Activated CD8-positive, alpha-beta T cell treated with anti-CD3 and anti-CD28 coated beads for 36 hours (primary cell): ENCODE data around the gene LAMA4. TPM values are rescaled to one million over a fixed set of nuclear protein-coding genes. Genes with fewer than 3 reads are reported as not detected.

ENCODE experiments used
- ATAC-seq: fragments of 200-7000 bp; cut with Tn5 transposase; one replicate; pipeline ENCODE4 v1.10.0; 2021; ENCODE audit warnings: mild to moderate bottlenecking, moderate library complexity
- CTCF ChIA-PET: fragments of 350-600 bp; sonication (Branson Sonifier 250); formaldehyde crosslinking; loops from one replicate; lab custom pipeline; 2021; ENCODE audit warnings: antibody characterized with exemption; lab: Charles Lee
- POLR2A ChIA-PET: fragments of 350-600 bp; sonication (Branson Sonifier 250); formaldehyde crosslinking; loops from one replicate; lab custom pipeline; 2021; ENCODE audit warnings: antibody characterized with exemption; lab: Charles Lee
- DNase-seq: peaks from one replicate; pipeline ENCODE4 v3.0.0-alpha.2; 2020
- H3K27ac Mint-ChIP-seq: one replicate; pipeline ENCODE4 v1.8.0; 2021; ENCODE audit warnings: mild to moderate bottlenecking, mixed read lengths
- H3K27me3 Mint-ChIP-seq: one replicate; pipeline ENCODE4 v1.8.0; 2021; ENCODE audit warnings: mixed read lengths
- H3K36me3 Mint-ChIP-seq: one replicate; pipeline ENCODE4 v1.8.0; 2021; ENCODE audit warnings: low read depth, mixed read lengths
- H3K4me1 Mint-ChIP-seq: one replicate; pipeline ENCODE4 v1.8.0; 2021; ENCODE audit warnings: low read depth, mixed read lengths
- H3K4me3 Mint-ChIP-seq: one replicate; pipeline ENCODE4 v1.8.0; 2021; ENCODE audit warnings: mild to moderate bottlenecking, moderate library complexity, mixed read lengths
- H3K9me3 Mint-ChIP-seq: one replicate; pipeline ENCODE4 v1.8.0; 2021; ENCODE audit warnings: mixed read lengths
- CTCF ChIP-seq: fragments of 200-600 bp; IDR thresholded peaks from one replicate; pipeline ENCODE4 v1.8.0; 2022; ENCODE audit warnings: antibody characterized with exemption, mild to moderate bottlenecking
- intact Hi-C: fragments of 100-400 bp; cut with micrococcal nuclease; formaldehyde crosslinking; loops from one replicate; pipeline ENCODE4 v1.10.0; 2022
- total RNA-seq, 2 experiments: library from RNA; stranded (reverse); gene quantifications; one replicate each; pipeline ENCODE4 v1.2.3, GENCODE V29; 2021

LAMA4 gene
- total RNA-seq, 2 experiments from 2014 or later, result not detected

GRCh38 chr6:112289038-112289566, 34.7 kb upstream of the LAMA4 start:
- Mint-ChIP-seq H3K27me3 (peaks cover 23% of the 10 kb centered on the region), H3K36me3 (no peaks in the 10 kb centered on the region), H3K27ac (no peak overlapping the region), H3K4me1 (peaks cover 25% of the 10 kb centered on the region), H3K9me3 (no peaks in the 10 kb centered on the region), H3K4me3 (no peak overlapping the region)
- DNase-seq, result no peak
- POLR2A ChIA-PET, result no interaction called here
- intact Hi-C loops, result loop anchor here (5.0 kb wide), 1 partner anchor 52 kb away; no protein-coding TSS in a partner anchor
- CTCF ChIA-PET, result interaction anchor here (1.3 to 1.6 kb wide), 3 partner anchors 109 to 126 kb away, joined by 4 to 6 read pairs (median 6); no protein-coding TSS in a partner anchor
- TF ChIP-seq CTCF, result no peak
- ATAC-seq, result no peak

- intact Hi-C loops, result loop anchor here (5.0 kb wide), 1 partner anchor 51 kb away; no protein-coding TSS in a partner anchor
- H3K4me1 Mint-ChIP-seq, result peaks cover 25% of the 10 kb centered on the region
- DNase-seq (no peak), ATAC-seq (peak; percentile 19)
- H3K4me3 Mint-ChIP-seq, result no peak overlapping the region
- no peak overlapping the region for H3K27ac Mint-ChIP-seq
- CTCF ChIA-PET, result interaction anchor here (1.1 to 1.6 kb wide), 4 partner anchors 23 to 125 kb away, joined by 3 to 6 read pairs (median 6); no protein-coding TSS in a partner anchor
- POLR2A ChIA-PET, result no interaction called here
- no peaks in the 10 kb centered on the region for H3K36me3 Mint-ChIP-seq
- peaks cover 28% of the 10 kb centered on the region for H3K27me3 Mint-ChIP-seq
- no peak for TF ChIP-seq CTCF
- no peaks in the 10 kb centered on the region for H3K9me3 Mint-ChIP-seq
These were observed 34.1 kb upstream of the LAMA4 start for GRCh38 chr6:112288475-112288874.

- H3K4me3 Mint-ChIP-seq, result no peak overlapping the region
- H3K27me3 Mint-ChIP-seq, result peaks cover 33% of the 10 kb centered on the region
- no peaks in the 10 kb centered on the region for H3K9me3 Mint-ChIP-seq
- ChIA-PET CTCF (interaction anchor here (1.1 to 1.6 kb wide), 4 partner anchors 24 to 124 kb away, joined by 3 to 6 read pairs (median 6); no protein-coding TSS in a partner anchor), POLR2A (no interaction called here)
- H3K36me3 Mint-ChIP-seq, result no peaks in the 10 kb centered on the region
- DNase-seq (no peak), ATAC-seq (no peak)
- no peak for TF ChIP-seq CTCF
- no peak overlapping the region for H3K27ac Mint-ChIP-seq
- peaks cover 25% of the 10 kb centered on the region for H3K4me1 Mint-ChIP-seq
- intact Hi-C loops, result loop anchor here (5.0 kb wide), 1 partner anchor 50 kb away; no protein-coding TSS in a partner anchor
These were observed 33.3 kb upstream of the LAMA4 start for GRCh38 chr6:112287577-112288225.

- no peaks in the 10 kb centered on the region for H3K36me3 Mint-ChIP-seq
- H3K9me3 Mint-ChIP-seq, result no peaks in the 10 kb centered on the region
- ChIA-PET POLR2A (no interaction called here), CTCF (interaction anchor here (1.2 to 2.4 kb wide), 3 partner anchors 18 to 124 kb away, joined by 3 to 11 read pairs (median 5); no protein-coding TSS in a partner anchor)
- intact Hi-C loops, result loop anchor here (5.0 kb wide), 1 partner anchor 49 kb away; no protein-coding TSS in a partner anchor
- no peak for TF ChIP-seq CTCF
- H3K27me3 Mint-ChIP-seq, result peaks cover 28% of the 10 kb centered on the region
- no peak for ATAC-seq
- H3K27ac Mint-ChIP-seq, result no peak overlapping the region
- H3K4me3 Mint-ChIP-seq, result no peak overlapping the region
- DNase-seq, result no peak
- peaks cover 25% of the 10 kb centered on the region for H3K4me1 Mint-ChIP-seq
These were observed 32.3 kb upstream of the LAMA4 start for GRCh38 chr6:112286500-112287144.
